IMR-90 (cell line): ENCODE measurements around the gene FAH.

Source experiments
- CEBPB ChIP-seq: IDR thresholded peaks from 2 replicates; pipeline ENCODE4 v1.6.1; 2012; ENCODE audit warnings: low read depth, low read length, improper control_type of control experiment
- MAFK ChIP-seq: IDR thresholded peaks from 2 replicates; pipeline ENCODE4 v1.6.1; 2012; ENCODE audit warnings: low read depth, low read length, improper control_type of control experiment
- MXI1 ChIP-seq: IDR thresholded peaks from 2 replicates; pipeline ENCODE4 v1.6.1; 2012; ENCODE audit warnings: low read depth, mild to moderate bottlenecking, low read length, moderate library complexity, borderline replicate concordance
- POLR2A ChIP-seq: IDR thresholded peaks from 2 replicates; pipeline ENCODE4 v1.6.1; 2012; ENCODE audit warnings: mild to moderate bottlenecking, low read depth, low read length
- RCOR1 ChIP-seq: IDR thresholded peaks from 2 replicates; pipeline ENCODE4 v1.6.1; 2012; ENCODE audit warnings: mild to moderate bottlenecking, low read length, improper control_type of control experiment; ENCODE audit not compliant: insufficient replicate concordance
- RFX5 ChIP-seq: IDR thresholded peaks from 2 replicates; pipeline ENCODE4 v1.8.0; 2012; ENCODE audit warnings: low read depth, mild to moderate bottlenecking, low read length, moderate library complexity
- TF ChIP-seq, protein P1 (sequence below): conservative IDR thresholded peaks from 2 replicates; pipeline ENCODE4 v1.5.1; 2012; ENCODE audit warnings: mild to moderate bottlenecking, low read depth, low read length, improper control_type of control experiment
- TF ChIP-seq, protein P2 (sequence below): fragments of 150-350 bp; IDR thresholded peaks from 2 replicates; pipeline ENCODE4 v1.6.1; 2016; ENCODE audit warnings: low read depth, mild to moderate bottlenecking, low read length, moderate library complexity, borderline replicate concordance

DNA sequence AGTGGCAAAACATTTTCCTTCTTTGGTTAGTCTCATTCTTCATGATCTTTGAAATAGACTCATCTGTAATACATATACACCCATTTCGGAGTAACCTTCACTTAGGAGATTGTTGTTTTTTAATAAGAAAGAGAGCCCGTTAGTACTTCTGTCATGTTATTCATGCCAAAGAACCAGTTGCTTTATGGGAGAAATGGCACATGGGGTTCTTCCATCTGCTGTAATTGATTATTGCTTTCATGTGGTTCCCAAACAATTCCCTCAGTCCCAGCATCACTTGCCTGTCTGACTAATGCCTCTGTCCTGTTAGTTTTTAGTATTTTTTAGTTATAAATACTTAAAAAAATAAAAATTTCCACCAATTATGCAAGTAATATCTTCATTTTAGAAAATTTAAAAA lies 33.8 kb upstream of the FAH start:
- no peak for TF ChIP-seq POLR2A
- TF ChIP-seq, protein P1, sequence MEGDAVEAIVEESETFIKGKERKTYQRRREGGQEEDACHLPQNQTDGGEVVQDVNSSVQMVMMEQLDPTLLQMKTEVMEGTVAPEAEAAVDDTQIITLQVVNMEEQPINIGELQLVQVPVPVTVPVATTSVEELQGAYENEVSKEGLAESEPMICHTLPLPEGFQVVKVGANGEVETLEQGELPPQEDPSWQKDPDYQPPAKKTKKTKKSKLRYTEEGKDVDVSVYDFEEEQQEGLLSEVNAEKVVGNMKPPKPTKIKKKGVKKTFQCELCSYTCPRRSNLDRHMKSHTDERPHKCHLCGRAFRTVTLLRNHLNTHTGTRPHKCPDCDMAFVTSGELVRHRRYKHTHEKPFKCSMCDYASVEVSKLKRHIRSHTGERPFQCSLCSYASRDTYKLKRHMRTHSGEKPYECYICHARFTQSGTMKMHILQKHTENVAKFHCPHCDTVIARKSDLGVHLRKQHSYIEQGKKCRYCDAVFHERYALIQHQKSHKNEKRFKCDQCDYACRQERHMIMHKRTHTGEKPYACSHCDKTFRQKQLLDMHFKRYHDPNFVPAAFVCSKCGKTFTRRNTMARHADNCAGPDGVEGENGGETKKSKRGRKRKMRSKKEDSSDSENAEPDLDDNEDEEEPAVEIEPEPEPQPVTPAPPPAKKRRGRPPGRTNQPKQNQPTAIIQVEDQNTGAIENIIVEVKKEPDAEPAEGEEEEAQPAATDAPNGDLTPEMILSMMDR = no peak
- no peak for TF ChIP-seq RFX5
- no peak for TF ChIP-seq MXI1
- TF ChIP-seq CEBPB = no peak
- TF ChIP-seq RCOR1 = no peak
- TF ChIP-seq, protein P2, sequence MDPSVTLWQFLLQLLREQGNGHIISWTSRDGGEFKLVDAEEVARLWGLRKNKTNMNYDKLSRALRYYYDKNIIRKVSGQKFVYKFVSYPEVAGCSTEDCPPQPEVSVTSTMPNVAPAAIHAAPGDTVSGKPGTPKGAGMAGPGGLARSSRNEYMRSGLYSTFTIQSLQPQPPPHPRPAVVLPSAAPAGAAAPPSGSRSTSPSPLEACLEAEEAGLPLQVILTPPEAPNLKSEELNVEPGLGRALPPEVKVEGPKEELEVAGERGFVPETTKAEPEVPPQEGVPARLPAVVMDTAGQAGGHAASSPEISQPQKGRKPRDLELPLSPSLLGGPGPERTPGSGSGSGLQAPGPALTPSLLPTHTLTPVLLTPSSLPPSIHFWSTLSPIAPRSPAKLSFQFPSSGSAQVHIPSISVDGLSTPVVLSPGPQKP = no peak
- TF ChIP-seq MAFK = no peak
